Suppressor macrophage treated with lipopolysaccharide for 4 hours (primary cell): ENCODE measurements around the gene RAB20.
"Not testable (repeated sequence)": the region's sequence is repeated elsewhere in the genome, so short reads cannot be mapped to it uniquely, and the experiment has no call there.

Source experiments
- DNase-seq: peaks from one replicate; pipeline ENCODE4 v3.0.0-alpha.2; 2020

Gene RAB20

GRCh38 chr13:110575322-110576069 lies 14.0 kb upstream of the RAB20 start:
- DNase-seq = peak; percentile 73

GRCh38 chr13:110574161-110574560 lies 12.6 kb upstream of the RAB20 start:
- no peak for DNase-seq

- DNase-seq = no peak
These were observed 11.2 kb upstream of the RAB20 start for GRCh38 chr13:110572778-110573118.

- no peak for DNase-seq
These were observed 10.6 kb upstream of the RAB20 start for GRCh38 chr13:110571896-110572777.

GRCh38 chr13:110570886-110571285 lies 9.4 kb upstream of the RAB20 start:
- DNase-seq = no peak

- DNase-seq = not testable (repeated sequence)
These were observed 8.4 kb upstream of the RAB20 start for GRCh38 chr13:110569962-110570361.

- DNase-seq = no peak
These were observed 7.1 kb upstream of the RAB20 start for GRCh38 chr13:110568612-110569011.

- no peak for DNase-seq
These were observed 4.6 kb upstream of the RAB20 start for GRCh38 chr13:110566171-110566570.

GRCh38 chr13:110565296-110565695 lies 3.8 kb upstream of the RAB20 start:
- no peak for DNase-seq

GRCh38 chr13:110564472-110564985 lies 3.0 kb upstream of the RAB20 start:
- DNase-seq = no peak

GRCh38 chr13:110563463-110563774 lies 1.9 kb upstream of the RAB20 start:
- no peak for DNase-seq

GRCh38 chr13:110562696-110563462 lies 1.4 kb upstream of the RAB20 start:
- no peak for DNase-seq

- DNase-seq = no peak
These were observed 595 bp upstream of the RAB20 start for GRCh38 chr13:110562036-110562597.

GRCh38 chr13:110560601-110561343 lies 750 bp downstream of the RAB20 start:
- peak; percentile 73 for DNase-seq

- DNase-seq = no peak
These were observed 1.5 kb downstream of the RAB20 start for GRCh38 chr13:110559986-110560385.

GRCh38 chr13:110559429-110559943 lies 2.0 kb downstream of the RAB20 start:
- DNase-seq = peak; percentile 65

GRCh38 chr13:110557610-110558305 lies 3.8 kb downstream of the RAB20 start:
- no peak for DNase-seq

- DNase-seq = no peak
These were observed 4.4 kb downstream of the RAB20 start for GRCh38 chr13:110557082-110557481.

GRCh38 chr13:110556224-110556606 lies 5.3 kb downstream of the RAB20 start:
- no peak for DNase-seq

GRCh38 chr13:110555601-110556223 lies 5.8 kb downstream of the RAB20 start:
- DNase-seq = peak; percentile 63

GRCh38 chr13:110554946-110555345 lies 6.6 kb downstream of the RAB20 start:
- DNase-seq = no peak
